Glomerular endothelial cell (primary cell): ENCODE measurements around the gene DFFB. TPM values are rescaled to one million over a fixed set of nuclear protein-coding genes. Genes with fewer than 3 reads are reported as not detected.

Source experiments
- DNase-seq: peaks from one replicate; pipeline ENCODE4 v3.0.0-alpha.2; 2011; ENCODE audit warnings: low read depth, low spot score; ENCODE audit errors: extremely low read depth
- total RNA-seq: library from RNA; depleted of rRNA; stranded (reverse); fragments of >200 nt; gene quantifications from 2 replicates; pipeline ENCODE4 v1.2.3, GENCODE V29; 2015

The DFFB gene
- total RNA-seq, 1 donor from 2014 or later: 13.9 TPM

- DNase-seq: no peak
These were observed 12.6 kb downstream of the DFFB start for GRCh38 chr1:3869751-3870301.

- DNase-seq: no peak
These were observed 14.2 kb downstream of the DFFB start for GRCh38 chr1:3871451-3871805.

- DNase-seq: no peak
These were observed 15.3 kb downstream of the DFFB start for GRCh38 chr1:3872546-3872945.

GRCh38 chr1:3874736-3875135, 17.5 kb downstream of the DFFB start:
- no peak for DNase-seq

- DNase-seq: no peak
These were observed 19.4 kb downstream of the DFFB start for GRCh38 chr1:3876716-3877115.

- no peak for DNase-seq
These were observed 21.8 kb downstream of the DFFB start for GRCh38 chr1:3879099-3879498.

GRCh38 chr1:3879787-3880428, 22.6 kb downstream of the DFFB start:
- DNase-seq: no peak

- DNase-seq: no peak
These were observed 23.3 kb downstream of the DFFB start for GRCh38 chr1:3880429-3881192.

GRCh38 chr1:3881193-3881480, 23.9 kb downstream of the DFFB start:
- no peak for DNase-seq

- no peak for DNase-seq
These were observed 26.1 kb downstream of the DFFB start for GRCh38 chr1:3883194-3883925.

- no peak for DNase-seq
These were observed 27.7 kb downstream of the DFFB start for GRCh38 chr1:3884966-3885365.

- no peak for DNase-seq
These were observed 28.3 kb downstream of the DFFB start for GRCh38 chr1:3885611-3886010.

- DNase-seq: no peak
These were observed 28.9 kb downstream of the DFFB start for GRCh38 chr1:3886106-3886670.

GRCh38 chr1:3886691-3887090, 29.4 kb downstream of the DFFB start:
- no peak for DNase-seq

GRCh38 chr1:3888301-3888700, 31.0 kb downstream of the DFFB start:
- DNase-seq: no peak

GRCh38 chr1:3889936-3890335, 32.7 kb downstream of the DFFB start:
- DNase-seq: no peak

GRCh38 chr1:3890389-3891328, 33.4 kb downstream of the DFFB start:
- DNase-seq: no peak

GRCh38 chr1:3891329-3891865, 34.1 kb downstream of the DFFB start:
- DNase-seq: no peak

GRCh38 chr1:3892748-3893147, 35.5 kb downstream of the DFFB start:
- no peak for DNase-seq

GRCh38 chr1:3893190-3893589, 35.9 kb downstream of the DFFB start:
- DNase-seq: no peak
